Esophagus mucosa (tissue), 1 donor: Measurements from ENCODE around the gene MGAT5. TPM values are rescaled to one million over a fixed set of nuclear protein-coding genes. Genes with fewer than 3 reads are reported as not detected.

Source experiments
- ATAC-seq: fragments of 200-7000 bp; cut with Tn5 transposase; one replicate; pipeline ENCODE4 v1.9.1; 2020
- total RNA-seq: library from RNA; stranded (reverse); gene quantifications from one replicate; pipeline ENCODE4 v1.2.4, GENCODE V29; 2023
- donor health status: DM: yes; HTN: yes; CAD: no.

MGAT5 gene
- total RNA-seq, 1 donor from 2014 or later, result 23.6 TPM

- ATAC-seq, result peak; percentile 30
Observed at GRCh38 chr2:134232461-134232860, 21.4 kb upstream of the MGAT5 start.

- peak; percentile 56 for ATAC-seq
Observed at GRCh38 chr2:134232868-134233727, 20.8 kb upstream of the MGAT5 start.

- no peak for ATAC-seq
Observed at GRCh38 chr2:134233728-134234136, 20.1 kb upstream of the MGAT5 start.

GRCh38 chr2:134234535-134234934 lies 19.3 kb upstream of the MGAT5 start:
- ATAC-seq, result peak; percentile 65

- ATAC-seq, result no peak
Observed at GRCh38 chr2:134235510-134236144, 18.2 kb upstream of the MGAT5 start.

- ATAC-seq, result no peak
Observed at GRCh38 chr2:134238371-134238770, 15.5 kb upstream of the MGAT5 start.

GRCh38 chr2:134240061-134240460 lies 13.8 kb upstream of the MGAT5 start:
- no peak for ATAC-seq

- no peak for ATAC-seq
Observed at GRCh38 chr2:134241911-134242310, 12.0 kb upstream of the MGAT5 start.

- no peak for ATAC-seq
Observed at GRCh38 chr2:134243244-134243643, 10.6 kb upstream of the MGAT5 start.

GRCh38 chr2:134244086-134244485 lies 9.8 kb upstream of the MGAT5 start:
- ATAC-seq, result no peak

- peak; percentile 10 for ATAC-seq
Observed at GRCh38 chr2:134244587-134244986, 9.3 kb upstream of the MGAT5 start.

- peak; percentile 75 for ATAC-seq
Observed at GRCh38 chr2:134245340-134245984, 8.4 kb upstream of the MGAT5 start.

GRCh38 chr2:134246154-134246874 lies 7.6 kb upstream of the MGAT5 start:
- ATAC-seq, result no peak

GRCh38 chr2:134247679-134248078 lies 6.2 kb upstream of the MGAT5 start:
- no peak for ATAC-seq

GRCh38 chr2:134248913-134249312 lies 5.0 kb upstream of the MGAT5 start:
- ATAC-seq, result no peak

GRCh38 chr2:134249755-134250154 lies 4.1 kb upstream of the MGAT5 start:
- no peak for ATAC-seq

- no peak for ATAC-seq
Observed at GRCh38 chr2:134250840-134251461, 2.9 kb upstream of the MGAT5 start.

GRCh38 chr2:134252092-134252750 lies 1.7 kb upstream of the MGAT5 start:
- ATAC-seq, result peak; percentile 51

- no peak for ATAC-seq
Observed at GRCh38 chr2:134253117-134253704, 661 bp upstream of the MGAT5 start.

- no peak for ATAC-seq
Observed at GRCh38 chr2:134254824-134255223, 952 bp downstream of the MGAT5 start.

- ATAC-seq, result no peak
Observed at GRCh38 chr2:134256956-134257355, 3.1 kb downstream of the MGAT5 start.
